ENCODE measurements around the gene RNASE11.

DNA sequence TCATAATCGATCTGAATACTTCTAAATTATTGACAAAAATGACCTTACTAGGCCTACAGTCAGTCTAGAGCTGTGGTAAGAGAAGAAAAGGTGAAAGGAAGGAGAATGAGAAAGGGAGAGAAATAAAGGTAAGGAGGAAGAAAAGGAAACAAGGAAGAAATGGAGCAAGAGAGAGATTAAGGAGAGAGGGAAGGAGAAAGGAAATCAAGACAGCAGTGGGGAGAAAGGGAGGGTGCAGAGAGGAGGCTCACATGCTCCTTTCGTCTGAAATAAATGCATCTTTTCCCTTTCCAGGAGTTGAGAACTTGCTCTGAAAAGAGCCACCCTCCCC lies 30.6 kb downstream of the RNASE11 start:
- TF ChIP-seq, protein P1, sequence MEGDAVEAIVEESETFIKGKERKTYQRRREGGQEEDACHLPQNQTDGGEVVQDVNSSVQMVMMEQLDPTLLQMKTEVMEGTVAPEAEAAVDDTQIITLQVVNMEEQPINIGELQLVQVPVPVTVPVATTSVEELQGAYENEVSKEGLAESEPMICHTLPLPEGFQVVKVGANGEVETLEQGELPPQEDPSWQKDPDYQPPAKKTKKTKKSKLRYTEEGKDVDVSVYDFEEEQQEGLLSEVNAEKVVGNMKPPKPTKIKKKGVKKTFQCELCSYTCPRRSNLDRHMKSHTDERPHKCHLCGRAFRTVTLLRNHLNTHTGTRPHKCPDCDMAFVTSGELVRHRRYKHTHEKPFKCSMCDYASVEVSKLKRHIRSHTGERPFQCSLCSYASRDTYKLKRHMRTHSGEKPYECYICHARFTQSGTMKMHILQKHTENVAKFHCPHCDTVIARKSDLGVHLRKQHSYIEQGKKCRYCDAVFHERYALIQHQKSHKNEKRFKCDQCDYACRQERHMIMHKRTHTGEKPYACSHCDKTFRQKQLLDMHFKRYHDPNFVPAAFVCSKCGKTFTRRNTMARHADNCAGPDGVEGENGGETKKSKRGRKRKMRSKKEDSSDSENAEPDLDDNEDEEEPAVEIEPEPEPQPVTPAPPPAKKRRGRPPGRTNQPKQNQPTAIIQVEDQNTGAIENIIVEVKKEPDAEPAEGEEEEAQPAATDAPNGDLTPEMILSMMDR (IDR thresholded peaks at IDR 0.05; ENCODE audit: insufficient read depth, low read length, poor library complexity, severe bottlenecking) = no peak
- no peak for TF ChIP-seq EZH2phosphoT487 (conservative IDR thresholded peaks at IDR 0.05; ENCODE audit: low read length)
